Breast epithelium (tissue), 3 donors: Measurements from ENCODE around the gene THTPA.

Source experiments
- CTCF ChIP-seq, 3 donors: fragments of 450-650 bp; IDR thresholded peaks; one replicate each; pipeline ENCODE4 v1.5.1; 2016 to 2017; ENCODE audit warnings: antibody characterized with exemption in 3 of 3, mild to moderate bottlenecking in 3 of 3, moderate library complexity in 3 of 3
- POLR2A ChIP-seq: fragments of 450-650 bp; IDR thresholded peaks from one replicate; pipeline ENCODE4 v1.6.1; 2016; ENCODE audit warnings: antibody characterized with exemption, mild to moderate bottlenecking, moderate library complexity
- POLR2AphosphoS5 ChIP-seq, 3 donors: sonication (generic); formaldehyde crosslinking; IDR thresholded peaks; one replicate each; pipeline ENCODE4 v1.6.1; 2017; ENCODE audit warnings: antibody characterized with exemption in 3 of 3

- no peak for TF ChIP-seq CTCF (IDR thresholded peaks at IDR 0.05)
- no peak for TF ChIP-seq POLR2A
- TF ChIP-seq POLR2AphosphoS5 (IDR thresholded peaks at IDR 0.05): no peak
Observed at GRCh38 chr14:23528555-23528954, 27.5 kb upstream of the THTPA start.
